A549 (cell line): ENCODE results near the gene DDX10.

Experiments used
- ATOH8 ChIP-seq: fragments of 250-450 bp; sonication (Bioruptor Pico); IDR thresholded peaks from 2 replicates; pipeline ENCODE4 v1.5.0; 2020; ENCODE audit warnings: low read depth, mild to moderate bottlenecking, moderate library complexity
- CTCF ChIP-seq: fragments of >200 bp; sonication (Bioruptor Twin); formaldehyde crosslinking; IDR thresholded peaks from 3 replicates; pipeline ENCODE4 v1.5.1; 2016
- JUNB ChIP-seq: fragments of >200 bp; sonication (Bioruptor Twin); formaldehyde crosslinking; IDR thresholded peaks from 2 replicates; pipeline ENCODE4 v1.6.1; 2016
- KDM1A ChIP-seq: fragments of 200-600 bp; sonication (generic); IDR thresholded peaks from 2 replicates; pipeline ENCODE4 v1.6.1; 2016; ENCODE audit warnings: low read depth, mild to moderate bottlenecking
- MAX ChIP-seq: IDR thresholded peaks from 2 replicates; pipeline ENCODE4 v1.6.1; 2012
- MAZ ChIP-seq: fragments of 150-350 bp; IDR thresholded peaks from 2 replicates; pipeline ENCODE4 v1.6.1; 2014; ENCODE audit warnings: antibody characterized with exemption, low read depth, low read length, borderline replicate concordance
- POLR2A ChIP-seq: IDR thresholded peaks from 2 replicates; pipeline ENCODE4 v1.6.1; 2012; ENCODE audit warnings: mild to moderate bottlenecking, low read length
- RCOR1 ChIP-seq: fragments of 150-350 bp; IDR thresholded peaks from 2 replicates; pipeline ENCODE4 v1.6.1; 2014; ENCODE audit warnings: antibody characterized with exemption, low read length, low read depth
- REST ChIP-seq: fragments of 200-600 bp; sonication (generic); IDR thresholded peaks from 2 replicates; pipeline ENCODE4 v1.6.1; 2016; ENCODE audit warnings: antibody characterized with exemption, mild to moderate bottlenecking, moderate library complexity
- RFX5 ChIP-seq: fragments of 450-650 bp; IDR thresholded peaks from 2 replicates; pipeline ENCODE4 v1.7.1; 2014; ENCODE audit warnings: antibody characterized with exemption, mild to moderate bottlenecking, moderate library complexity
- USF2 ChIP-seq: fragments of 450-650 bp; IDR thresholded peaks from 2 replicates; pipeline ENCODE4 v1.6.1; 2014; ENCODE audit warnings: antibody characterized with exemption
- ZFP36 ChIP-seq: fragments of 450-650 bp; IDR thresholded peaks from 2 replicates; pipeline ENCODE4 v1.6.1; 2014; ENCODE audit warnings: borderline replicate concordance; ENCODE audit not compliant: partially characterized antibody

- TF ChIP-seq JUNB (no peak), REST (no peak), MAX (no peak), USF2 (no peak), ZFP36 (no peak), RCOR1 (no peak), POLR2A (no peak), CTCF (no peak), MAZ (no peak), KDM1A (no peak), ATOH8 (no peak), RFX5 (no peak)
Observed at GRCh38 chr11:108826136-108826535, 161.3 kb downstream of the DDX10 start.
